Fibroblast of lung (primary cell): ENCODE data around the gene FBLN1. TPM values are rescaled to one million over a fixed set of nuclear protein-coding genes. Genes with fewer than 3 reads are reported as not detected.

Source experiments
- DNase-seq, 2 donors: peaks; one replicate each; pipeline versions ENCODE4 v3.0.0 to v3.0.0-alpha.2; 2010; ENCODE audit warnings: low read depth in 2 of 2
- H2AFZ ChIP-seq: 2 replicates; pipeline ENCODE4 v1.5.1; 2012; ENCODE audit warnings: low read length, control low read depth, inconsistent platforms
- H3K27ac ChIP-seq: 2 replicates; pipeline ENCODE4 v1.5.1; 2011; ENCODE audit warnings: low read length, control low read depth; ENCODE audit not compliant: insufficient read depth
- H3K27me3 ChIP-seq: 2 replicates; pipeline ENCODE4 v1.5.1; 2011; ENCODE audit warnings: mild to moderate bottlenecking, low read length; ENCODE audit not compliant: control insufficient read depth, insufficient read depth
- H3K36me3 ChIP-seq: 2 replicates; pipeline ENCODE4 v1.5.1; 2011; ENCODE audit warnings: low read length; ENCODE audit not compliant: control insufficient read depth, insufficient read depth
- H3K4me1 ChIP-seq: 2 replicates; pipeline ENCODE4 v1.5.1; 2011; ENCODE audit warnings: low read length; ENCODE audit not compliant: control insufficient read depth, insufficient read depth; ENCODE audit errors: extremely low read depth
- H3K4me2 ChIP-seq: 2 replicates; pipeline ENCODE4 v1.5.1; 2011; ENCODE audit warnings: low read length, control low read depth; ENCODE audit not compliant: insufficient read depth; ENCODE audit errors: extremely low read depth
- H3K4me3 ChIP-seq, 4 experiments: fragments of 200-600 bp in 1 of 4; sonication (generic) in 1 of 4; replicated peaks in 1 of 4; 2 replicates each; pipeline ENCODE4 v1.5.1; 2011 to 2016; ENCODE audit warnings: low read length in 4 of 4, low read depth in 3 of 4, mild to moderate bottlenecking in 3 of 4, control low read depth in 2 of 4, inconsistent platforms in 1 of 4, mixed read lengths in 1 of 4; ENCODE audit not compliant: insufficient read depth in 1 of 4; ENCODE audit errors: control extremely low read depth in 1 of 4
- H3K79me2 ChIP-seq: 2 replicates; pipeline ENCODE4 v1.5.1; 2012; ENCODE audit warnings: mild to moderate bottlenecking, low read length, inconsistent platforms; ENCODE audit not compliant: control insufficient read depth, insufficient read depth
- H3K9ac ChIP-seq: 2 replicates; pipeline ENCODE4 v1.5.1; 2011; ENCODE audit warnings: mild to moderate bottlenecking, low read length, control low read depth; ENCODE audit not compliant: insufficient read depth
- H3K9me3 ChIP-seq: 2 replicates; pipeline ENCODE4 v1.5.1; 2012; ENCODE audit warnings: low read depth, low read length; ENCODE audit not compliant: control insufficient read depth, insufficient read depth
- H4K20me1 ChIP-seq: 2 replicates; pipeline ENCODE4 v1.5.1; 2011; ENCODE audit warnings: low read length; ENCODE audit not compliant: control insufficient read depth, insufficient read depth; ENCODE audit errors: extremely low read depth
- EZH2 ChIP-seq: IDR thresholded peaks from 2 replicates; pipeline ENCODE4 v1.5.1; 2012; ENCODE audit warnings: low read length, control low read depth, mild to moderate bottlenecking; ENCODE audit errors: missing control alignments
- polyA plus RNA-seq, 2 donors: library from polyadenylated mRNA; depleted of rRNA in 1 of 2; stranded (reverse) in 1 of 2; unstranded in 1 of 2; fragments of >200 nt; gene quantifications; 2 replicates each; pipeline ENCODE4 v1.2.1, GENCODE V29; 2011 to 2012; ENCODE audit warnings: missing spikeins in 1 of 2
- total RNA-seq: library from RNA; depleted of rRNA; stranded (reverse); fragments of >200 nt; gene quantifications from 2 replicates; pipeline ENCODE4 v1.2.1, GENCODE V29; 2014
- TF ChIP-seq, protein P1 (sequence below), 2 donors: IDR thresholded peaks in 1 of 2; conservative IDR thresholded peaks in 1 of 2; 1 replicate in 1 of 2; 2 replicates in 1 of 2; pipeline ENCODE4 v1.5.1; 2011 to 2012; ENCODE audit warnings: low read length in 2 of 2, control low read depth in 1 of 2, inconsistent platforms in 1 of 2, low read depth in 1 of 2, mild to moderate bottlenecking in 1 of 2

The FBLN1 gene
- total and polyA plus RNA-seq, 2 donors (not counting 1 experiment from before 2014, with no cell fraction given) = 134 to 270 TPM

DNA sequence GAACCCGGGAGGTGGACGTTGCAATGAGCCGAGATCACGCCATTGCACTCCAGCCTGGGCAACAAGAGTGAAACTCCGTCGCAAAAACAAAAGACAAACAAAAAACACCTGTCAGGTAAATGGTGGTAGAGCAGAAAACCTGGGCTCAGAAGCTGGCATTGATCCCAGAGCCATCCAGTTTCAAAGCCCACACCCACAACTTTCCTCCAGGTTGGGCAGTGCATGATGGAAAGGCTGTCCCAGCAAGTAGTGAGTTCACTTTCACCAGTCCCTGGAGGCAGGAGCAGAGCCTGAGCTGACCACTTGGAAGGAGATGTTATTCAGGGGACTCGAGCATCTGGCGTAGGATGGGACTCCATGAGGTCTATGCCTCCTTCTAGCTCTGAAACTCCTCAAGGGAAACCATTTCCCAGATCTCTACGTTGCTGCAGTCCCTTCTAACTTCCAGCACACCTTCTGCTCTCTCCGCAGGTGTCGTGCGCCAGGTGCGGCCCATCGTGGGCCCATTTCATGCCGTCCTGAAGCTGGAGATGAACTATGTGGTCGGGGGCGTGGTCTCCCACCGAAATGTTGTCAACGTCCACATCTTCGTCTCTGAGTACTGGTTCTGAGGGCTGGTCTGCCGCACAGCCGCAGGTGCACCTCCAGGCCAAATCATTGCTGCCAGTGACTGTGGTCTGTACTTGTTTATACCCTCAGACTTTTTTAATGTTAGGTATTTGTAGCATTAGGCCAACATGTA lies 97.3 kb downstream of the FBLN1 start:
- TF ChIP-seq, protein P1, sequence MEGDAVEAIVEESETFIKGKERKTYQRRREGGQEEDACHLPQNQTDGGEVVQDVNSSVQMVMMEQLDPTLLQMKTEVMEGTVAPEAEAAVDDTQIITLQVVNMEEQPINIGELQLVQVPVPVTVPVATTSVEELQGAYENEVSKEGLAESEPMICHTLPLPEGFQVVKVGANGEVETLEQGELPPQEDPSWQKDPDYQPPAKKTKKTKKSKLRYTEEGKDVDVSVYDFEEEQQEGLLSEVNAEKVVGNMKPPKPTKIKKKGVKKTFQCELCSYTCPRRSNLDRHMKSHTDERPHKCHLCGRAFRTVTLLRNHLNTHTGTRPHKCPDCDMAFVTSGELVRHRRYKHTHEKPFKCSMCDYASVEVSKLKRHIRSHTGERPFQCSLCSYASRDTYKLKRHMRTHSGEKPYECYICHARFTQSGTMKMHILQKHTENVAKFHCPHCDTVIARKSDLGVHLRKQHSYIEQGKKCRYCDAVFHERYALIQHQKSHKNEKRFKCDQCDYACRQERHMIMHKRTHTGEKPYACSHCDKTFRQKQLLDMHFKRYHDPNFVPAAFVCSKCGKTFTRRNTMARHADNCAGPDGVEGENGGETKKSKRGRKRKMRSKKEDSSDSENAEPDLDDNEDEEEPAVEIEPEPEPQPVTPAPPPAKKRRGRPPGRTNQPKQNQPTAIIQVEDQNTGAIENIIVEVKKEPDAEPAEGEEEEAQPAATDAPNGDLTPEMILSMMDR (conservative IDR thresholded peaks at IDR 0.05 in 1 of 2, IDR thresholded peaks at IDR 0.05 in 1 of 2; ENCODE audit: low read depth in 1 of 2, low read length in 2 of 2) = no peak
- Histone ChIP-seq H3K9ac (no peak overlapping the region), H3K79me2 (no peaks in the 10 kb centered on the region), H4K20me1 (no peaks in the 10 kb centered on the region), H3K4me2 (no peak overlapping the region), H3K9me3 (no peaks in the 10 kb centered on the region), H3K4me1 (no peaks in the 10 kb centered on the region), H2AFZ (no peak overlapping the region), H3K36me3 (no peaks in the 10 kb centered on the region), H3K27me3 (no peaks in the 10 kb centered on the region), H3K4me3 (no peak overlapping the region), H3K27ac (no peak overlapping the region)
- DNase-seq = no peak

DNA sequence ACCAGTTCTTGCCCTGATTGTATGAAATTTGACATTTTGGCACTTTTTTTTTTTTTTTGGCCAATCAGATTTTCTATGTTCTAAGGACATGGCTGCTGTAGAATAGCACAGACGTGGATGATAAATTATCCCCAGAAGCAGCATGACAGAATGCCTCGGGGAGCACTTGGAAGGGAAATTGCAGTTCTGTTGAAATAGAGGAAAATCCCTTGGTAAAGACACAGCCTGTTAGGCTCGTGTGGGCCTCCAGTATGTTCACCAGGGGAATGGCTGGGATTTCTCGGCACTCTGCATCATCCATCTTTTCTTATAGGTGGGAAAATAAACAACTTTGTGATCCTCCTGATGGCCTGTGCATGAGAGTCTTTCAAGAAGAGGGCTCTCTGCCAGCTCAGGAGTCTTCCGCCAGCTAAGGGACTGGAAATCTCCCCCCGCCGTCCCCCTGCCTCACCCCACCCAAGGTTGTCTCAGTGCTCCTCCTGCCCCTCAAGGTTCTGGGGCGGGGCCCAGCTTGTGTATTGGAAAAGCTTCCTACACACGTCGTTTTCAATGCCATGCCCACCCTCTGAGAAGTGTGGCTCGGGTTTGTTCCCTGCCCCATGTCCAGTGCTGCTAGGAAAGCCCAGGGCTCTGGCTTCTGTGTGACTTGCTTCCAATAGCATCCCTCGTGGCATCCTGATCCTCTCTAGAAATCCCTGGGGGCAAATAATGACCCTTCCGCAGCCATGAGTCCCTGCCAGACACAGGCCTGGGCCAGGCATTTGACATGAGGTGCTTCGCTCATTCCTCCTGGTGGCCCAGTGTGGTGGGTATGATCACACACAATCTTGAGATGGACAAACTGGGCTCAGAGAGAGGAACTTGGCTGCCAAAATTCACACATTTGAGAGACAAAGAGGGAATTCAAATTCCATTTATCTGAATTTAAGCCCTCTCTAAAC lies 98.4 kb downstream of the FBLN1 start:
- H4K20me1 ChIP-seq = no peaks in the 10 kb centered on the region
- H3K4me2 ChIP-seq = no peak overlapping the region
- no peak overlapping the region for H3K4me3 ChIP-seq
- peak in 1 of 2 donors; percentile 67 for DNase-seq
- H2AFZ ChIP-seq = no peak overlapping the region
- H3K4me1 ChIP-seq = no peaks in the 10 kb centered on the region
- H3K27ac ChIP-seq = no peak overlapping the region
- no peaks in the 10 kb centered on the region for H3K36me3 ChIP-seq
- no peaks in the 10 kb centered on the region for H3K27me3 ChIP-seq
- TF ChIP-seq EZH2 = no peak
- TF ChIP-seq, protein P1 (conservative IDR thresholded peaks at IDR 0.05 in 1 of 2, IDR thresholded peaks at IDR 0.05 in 1 of 2; ENCODE audit: low read depth in 1 of 2, low read length in 2 of 2) = no peak
- H3K79me2 ChIP-seq = no peaks in the 10 kb centered on the region
- no peak overlapping the region for H3K9ac ChIP-seq
- H3K9me3 ChIP-seq = no peaks in the 10 kb centered on the region

DNA sequence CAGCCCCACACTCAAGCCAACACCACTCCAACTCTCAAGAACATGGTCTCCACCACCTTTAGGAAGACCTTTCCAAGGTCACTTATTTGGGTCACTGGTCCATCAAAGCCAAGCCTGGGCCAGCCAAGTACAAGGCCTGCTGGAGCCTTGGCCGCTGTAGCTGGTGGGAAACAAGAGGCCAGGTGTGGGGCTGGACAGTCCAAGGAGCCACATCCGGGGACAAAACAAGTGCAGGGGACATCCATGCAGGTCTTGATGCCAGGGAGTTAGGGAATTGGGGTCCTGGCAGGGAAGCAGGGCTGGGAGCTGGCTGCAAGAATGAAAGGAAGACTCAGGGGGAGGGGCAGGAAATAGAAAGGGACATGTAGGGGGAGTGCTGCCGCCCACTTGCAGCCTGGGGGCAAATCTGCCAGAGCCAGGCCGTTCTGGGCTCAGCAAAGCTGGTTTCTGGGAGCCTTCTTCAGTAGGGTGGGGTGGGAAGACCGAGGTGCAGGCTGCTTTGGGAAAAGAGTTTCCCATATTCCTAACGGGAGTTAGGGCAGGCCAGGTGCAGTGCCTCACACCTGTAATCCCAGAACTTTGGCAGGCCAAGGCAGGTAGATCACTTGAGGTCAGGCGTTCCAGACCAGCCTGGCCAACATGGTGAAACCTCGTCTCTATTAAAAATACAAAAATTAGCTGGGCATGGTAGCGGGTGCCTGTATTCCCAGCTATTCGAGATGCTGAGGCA lies 99.5 kb downstream of the FBLN1 start:
- Histone ChIP-seq H3K4me2 (no peak overlapping the region), H3K4me1 (no peaks in the 10 kb centered on the region), H3K36me3 (no peaks in the 10 kb centered on the region), H3K9ac (no peak overlapping the region), H2AFZ (no peak overlapping the region), H3K4me3 (no peak overlapping the region), H3K27ac (no peak overlapping the region), H3K27me3 (no peaks in the 10 kb centered on the region), H4K20me1 (no peaks in the 10 kb centered on the region), H3K9me3 (no peaks in the 10 kb centered on the region), H3K79me2 (no peaks in the 10 kb centered on the region)
- DNase-seq = no peak
- TF ChIP-seq EZH2 = no peak
